Activated CD4-positive, alpha-beta T cell treated with anti-CD3 and anti-CD28 coated beads, Interleukin-2, amount 50 U/mL, for 16 hours (primary cell): ENCODE data around the gene HES7.
"Not testable (repeated sequence)": the region's sequence is repeated elsewhere in the genome, so short reads cannot be mapped to it uniquely, and the experiment has no call there.

Source experiments
- DNase-seq: peaks from one replicate; pipeline ENCODE4 v3.0.0-alpha.2; 2020

The HES7 gene

DNA sequence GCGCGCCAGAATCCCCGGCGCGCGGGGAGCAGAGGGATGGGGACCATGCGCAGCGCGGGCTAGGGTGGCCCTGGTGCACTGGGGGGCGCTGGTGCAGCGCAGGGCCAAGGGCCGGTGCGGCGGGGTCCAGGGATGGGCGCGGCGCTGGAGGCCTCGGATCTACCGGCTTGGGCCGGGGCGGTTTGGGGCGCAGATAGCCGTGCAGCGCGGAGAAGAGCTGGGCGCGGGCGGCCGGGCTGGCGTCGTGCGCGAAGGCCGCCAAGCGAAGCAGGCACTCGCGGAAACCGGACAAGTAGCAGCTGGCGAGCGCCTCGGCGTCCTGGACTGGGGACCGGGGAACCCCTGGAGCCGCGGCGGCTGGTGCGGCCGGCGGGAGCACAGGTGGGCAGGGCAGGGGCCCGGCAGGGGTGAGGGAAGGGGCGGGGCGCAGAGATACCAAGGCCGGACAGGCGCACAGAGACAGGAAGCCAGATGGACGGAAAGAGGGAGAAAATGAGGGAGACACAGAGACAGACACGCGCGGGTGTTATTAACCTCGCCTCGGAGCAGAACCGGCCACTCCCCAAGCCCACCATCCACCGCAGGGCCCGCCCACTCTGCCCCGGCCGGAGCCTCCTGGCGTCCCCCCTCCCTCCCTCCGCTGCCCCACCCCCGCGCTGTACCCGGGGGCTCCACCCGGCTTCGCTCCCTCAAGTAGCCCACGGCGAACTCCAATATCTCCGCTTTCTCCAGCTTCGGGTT, 2.1 kb downstream of the HES7 start:
- peak; percentile 69 for DNase-seq

DNA sequence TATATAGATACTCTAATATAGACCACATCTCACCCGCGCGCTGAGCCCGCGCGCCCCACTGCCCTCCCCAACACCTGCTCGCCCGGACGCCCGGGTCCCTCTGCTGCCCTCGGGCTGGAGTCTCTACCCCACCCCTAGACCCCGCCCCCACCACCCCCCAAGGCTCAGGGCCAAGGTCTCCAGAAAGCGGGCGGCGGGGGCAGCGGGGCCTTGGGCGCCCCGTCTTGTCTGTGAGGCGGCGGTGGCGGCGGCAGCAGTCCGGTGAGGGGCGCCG, 2.6 kb downstream of the HES7 start:
- no peak for DNase-seq

DNA sequence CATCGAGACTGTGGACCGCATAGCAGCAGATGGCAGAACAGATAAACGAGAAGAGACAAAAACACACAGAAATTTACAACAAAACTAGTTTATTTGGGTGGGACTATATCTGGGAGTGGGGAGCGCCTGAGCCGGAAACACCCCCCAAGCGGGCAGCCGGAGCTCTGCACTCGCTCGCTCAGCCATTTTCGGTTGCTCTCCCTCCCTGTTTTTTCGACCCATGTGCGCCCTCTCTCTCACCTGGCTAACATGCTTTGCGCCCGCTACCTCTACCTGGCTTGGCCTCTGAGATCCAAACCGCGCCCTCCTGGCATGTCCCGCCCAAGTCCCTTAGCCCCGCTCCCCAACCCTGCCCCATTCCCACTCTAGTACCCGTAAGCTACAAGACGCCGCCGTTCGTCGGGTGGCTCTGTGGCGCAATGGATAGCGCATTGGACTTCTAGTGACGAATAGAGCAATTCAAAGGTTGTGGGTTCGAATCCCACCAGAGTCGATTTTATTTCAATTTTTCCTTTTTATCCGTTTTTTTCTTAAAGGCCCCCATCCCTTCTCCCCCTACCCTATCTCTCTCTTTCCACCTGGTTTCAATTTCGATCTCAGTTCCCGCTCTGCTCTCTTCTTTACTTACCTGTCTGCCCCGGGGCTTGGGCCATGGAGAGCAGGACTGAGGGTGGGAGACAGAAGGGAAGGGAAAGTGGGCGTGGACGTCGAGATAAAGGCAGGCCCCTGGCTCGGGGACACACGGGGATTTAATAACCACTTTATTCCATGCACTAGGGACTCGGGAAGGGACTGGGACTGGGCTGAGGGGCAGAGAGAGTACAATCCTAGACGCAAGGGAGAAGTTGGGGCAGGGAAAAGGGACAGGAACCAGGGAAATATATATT, 3.1 kb downstream of the HES7 start:
- DNase-seq, result peak; percentile 90

DNA sequence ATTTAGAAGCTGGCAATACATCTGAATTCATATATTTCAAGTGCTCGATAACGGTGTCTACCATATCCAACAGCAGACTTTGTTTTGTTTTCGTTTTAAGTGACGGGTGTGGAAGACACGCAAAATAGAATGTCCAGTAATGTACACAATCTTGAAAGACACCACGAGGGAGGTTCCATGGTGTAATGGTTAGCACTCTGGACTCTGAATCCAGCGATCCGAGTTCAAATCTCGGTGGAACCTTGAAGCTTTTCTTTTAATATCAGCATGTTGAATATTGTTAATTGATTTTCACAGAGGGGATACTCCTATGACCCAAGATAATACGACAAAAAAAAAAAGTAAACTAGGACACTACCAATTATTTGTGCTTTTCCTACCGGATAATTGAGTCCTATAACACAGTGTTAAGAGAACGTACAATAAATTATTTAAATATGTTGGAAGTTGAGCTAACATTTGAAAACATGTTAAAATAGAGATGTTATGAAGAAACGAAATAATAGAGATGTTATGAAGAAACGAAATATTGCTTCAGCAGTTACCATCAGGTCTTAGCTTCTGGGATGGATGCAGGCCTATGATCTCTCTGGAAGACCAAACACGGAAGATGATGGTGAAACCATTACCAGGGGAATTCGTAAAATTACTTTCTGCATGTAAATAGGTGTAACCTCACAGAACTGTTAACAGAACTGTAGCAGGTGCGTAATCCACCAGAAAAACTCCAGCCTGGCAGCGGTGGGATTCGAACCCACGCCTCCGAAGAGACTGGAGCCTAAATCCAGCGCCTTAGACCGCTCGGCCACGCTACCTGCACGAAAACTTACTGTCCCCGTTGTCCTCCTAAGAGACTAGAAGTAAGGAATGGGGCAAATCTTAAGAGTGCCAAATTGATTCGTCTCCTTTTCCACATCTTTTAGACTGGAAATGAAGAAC, 4.1 kb downstream of the HES7 start:
- DNase-seq, result peak; percentile 95

DNA sequence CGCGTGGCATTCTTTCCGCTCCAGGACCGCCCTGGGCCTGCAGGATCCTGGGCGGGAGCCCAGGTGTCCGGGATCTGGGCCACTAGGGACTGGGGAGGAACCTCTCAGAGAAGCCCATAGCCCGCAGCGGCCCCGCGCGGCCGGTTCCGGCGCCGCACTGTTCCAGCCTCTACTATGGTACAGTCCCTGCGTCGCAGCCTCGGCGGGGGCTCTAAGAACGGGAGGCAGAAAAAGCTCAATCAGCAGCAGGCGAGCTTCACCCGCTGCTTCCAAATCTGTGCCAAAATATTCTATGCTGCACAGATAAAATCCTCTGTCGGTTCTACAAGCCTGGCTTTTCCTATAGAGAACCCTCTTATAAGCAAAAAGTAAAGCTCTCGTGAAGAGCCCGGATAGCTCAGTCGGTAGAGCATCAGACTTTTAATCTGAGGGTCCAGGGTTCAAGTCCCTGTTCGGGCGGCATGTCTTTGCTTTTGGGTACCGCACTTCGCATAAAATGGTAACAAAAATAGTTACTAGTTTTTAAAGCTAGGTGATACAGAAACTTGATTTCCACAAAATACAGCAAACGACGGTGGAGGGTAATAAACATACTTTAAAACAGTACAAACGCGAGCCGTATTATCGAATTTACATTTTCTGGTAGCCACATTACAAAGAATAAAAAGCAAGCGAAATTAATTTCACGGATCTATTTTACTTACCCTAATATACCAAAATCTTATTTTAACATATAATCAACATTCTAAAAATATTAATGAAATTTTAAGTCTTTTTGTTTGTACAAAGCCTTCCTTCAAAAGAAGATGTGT, 4.9 kb downstream of the HES7 start:
- DNase-seq, result peak; percentile 90

DNA sequence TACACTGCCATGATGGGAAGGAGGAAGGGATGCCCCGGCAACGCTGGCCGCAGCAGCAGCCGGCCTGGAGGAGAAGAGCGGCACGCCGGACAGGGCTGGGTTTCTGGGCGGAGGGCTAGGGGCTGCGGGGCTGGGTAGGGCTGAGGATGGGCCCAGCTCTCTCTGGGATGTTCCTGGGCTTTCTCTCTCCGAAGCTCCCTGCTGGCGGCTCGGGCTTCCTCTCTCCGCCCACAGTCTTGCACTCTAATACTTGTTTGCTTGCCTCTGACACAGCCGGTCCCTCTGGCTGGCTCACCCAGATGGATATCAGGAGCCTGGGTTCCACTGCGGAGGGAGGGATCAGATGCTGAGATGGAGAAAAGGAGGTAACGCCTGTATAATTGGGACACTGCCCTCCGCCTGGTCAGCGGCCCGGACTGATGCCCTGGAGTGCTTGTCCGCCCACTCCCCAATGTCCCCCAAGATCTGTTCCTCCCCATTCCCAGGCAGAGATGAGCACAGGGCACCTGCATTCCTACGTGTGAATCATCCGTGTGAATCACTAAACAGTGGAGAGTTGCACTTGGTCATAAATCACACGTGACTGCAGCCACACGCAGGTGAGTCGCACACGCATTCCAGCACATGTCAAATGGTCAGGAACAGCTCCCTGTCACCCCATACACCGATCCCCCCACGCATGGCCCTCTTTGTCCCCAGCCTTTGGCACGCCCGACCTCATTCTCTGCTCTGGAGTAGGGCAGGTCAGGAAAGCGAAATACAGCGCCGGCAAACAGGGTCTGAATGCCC, 5.7 kb downstream of the HES7 start, which contains the start of gene ALOXE3:
Gene ALOXE3, minus strand, starts transcription at position 535 of the 789 bp plus-strand sequence. Its CDS starts 524 bp downstream, at position 11.
- no peak for DNase-seq

DNA sequence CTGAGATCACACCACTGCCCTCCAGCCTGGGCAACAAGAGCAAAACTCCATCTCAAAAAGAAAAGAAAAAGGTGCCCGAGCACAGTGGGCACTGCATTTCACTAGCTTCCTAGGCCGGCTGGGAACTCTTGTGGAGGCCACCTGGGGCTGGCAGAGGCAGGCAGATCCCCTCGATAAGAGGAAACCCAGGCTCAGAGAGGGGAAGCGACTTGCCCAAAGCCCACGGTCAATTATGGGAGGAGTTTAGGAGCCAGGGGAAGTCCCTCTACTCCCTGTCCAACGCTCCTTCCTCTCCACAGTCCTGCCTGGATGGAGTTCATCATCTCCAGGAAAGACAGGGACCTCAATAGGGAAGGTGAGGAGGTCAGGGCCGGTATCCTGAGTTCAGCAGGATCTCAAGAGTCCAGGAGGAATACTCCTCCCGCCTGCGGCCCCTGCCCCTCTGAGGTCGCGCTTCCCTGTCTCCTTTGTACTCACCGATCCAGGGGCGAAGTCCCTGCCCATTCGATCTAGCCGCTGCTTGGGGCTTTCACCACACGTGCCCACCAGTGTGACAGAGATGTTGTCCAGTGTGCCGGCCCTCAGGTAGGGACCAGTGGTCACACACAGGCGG, 6.4 kb downstream of the HES7 start:
- DNase-seq, result no peak

DNA sequence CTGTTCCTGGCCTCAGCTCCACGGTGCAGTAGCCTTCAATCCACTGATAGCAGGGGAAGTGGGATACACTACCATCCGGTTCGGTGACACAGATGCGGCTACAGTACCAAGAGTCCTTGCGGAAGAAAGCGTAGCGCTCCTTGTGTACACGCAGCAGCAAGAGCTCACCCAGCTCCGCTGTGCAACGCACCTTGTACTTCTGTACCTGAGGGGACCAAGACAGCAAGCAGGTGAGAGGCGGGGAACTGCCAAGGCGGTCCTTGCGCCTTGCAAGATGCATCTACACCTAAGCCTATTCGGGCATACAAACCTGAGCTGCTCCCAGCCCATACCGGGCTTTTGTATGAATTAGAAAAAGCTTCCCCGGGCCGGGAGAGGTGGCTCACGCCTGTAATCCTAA, 7.1 kb downstream of the HES7 start:
- no peak for DNase-seq

DNA sequence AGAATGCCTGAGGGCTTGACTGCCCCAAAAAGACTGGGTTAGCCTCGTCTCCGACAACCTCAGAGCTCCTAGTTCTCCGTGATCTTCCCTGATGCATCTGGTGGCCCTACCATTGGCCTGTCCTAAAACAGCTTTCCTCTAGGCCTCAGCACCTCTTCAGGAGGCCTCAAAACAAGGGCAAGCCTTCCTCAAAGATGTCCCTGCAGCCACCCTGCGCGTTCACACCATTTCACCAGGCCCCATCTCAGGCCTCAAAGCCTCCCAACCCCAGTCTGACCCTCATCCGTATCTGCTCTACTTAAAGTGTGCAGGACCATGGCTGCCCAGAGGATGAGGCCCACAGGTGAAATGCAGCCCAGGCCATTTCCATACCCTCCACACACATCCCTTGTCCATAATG, 13.0 kb downstream of the HES7 start:
- no peak for DNase-seq

DNA sequence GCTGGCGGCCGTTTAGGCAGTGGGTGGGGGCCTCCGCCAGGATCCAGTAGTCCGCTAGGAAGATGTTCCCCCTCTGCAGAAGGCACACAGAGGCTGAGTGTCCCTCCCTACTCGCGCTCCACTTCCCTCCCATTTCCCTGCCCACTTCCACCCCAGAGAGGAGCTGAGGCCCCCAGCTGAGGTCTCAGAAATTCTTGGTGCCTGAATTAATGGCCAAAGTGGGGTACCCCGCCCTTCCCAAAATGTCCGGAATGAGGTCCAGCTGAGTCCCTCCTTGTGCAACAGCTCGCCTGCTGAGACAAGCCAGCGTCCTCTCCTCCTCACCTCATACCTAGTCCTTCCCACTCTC, 13.5 kb downstream of the HES7 start:
- DNase-seq, result no peak

DNA sequence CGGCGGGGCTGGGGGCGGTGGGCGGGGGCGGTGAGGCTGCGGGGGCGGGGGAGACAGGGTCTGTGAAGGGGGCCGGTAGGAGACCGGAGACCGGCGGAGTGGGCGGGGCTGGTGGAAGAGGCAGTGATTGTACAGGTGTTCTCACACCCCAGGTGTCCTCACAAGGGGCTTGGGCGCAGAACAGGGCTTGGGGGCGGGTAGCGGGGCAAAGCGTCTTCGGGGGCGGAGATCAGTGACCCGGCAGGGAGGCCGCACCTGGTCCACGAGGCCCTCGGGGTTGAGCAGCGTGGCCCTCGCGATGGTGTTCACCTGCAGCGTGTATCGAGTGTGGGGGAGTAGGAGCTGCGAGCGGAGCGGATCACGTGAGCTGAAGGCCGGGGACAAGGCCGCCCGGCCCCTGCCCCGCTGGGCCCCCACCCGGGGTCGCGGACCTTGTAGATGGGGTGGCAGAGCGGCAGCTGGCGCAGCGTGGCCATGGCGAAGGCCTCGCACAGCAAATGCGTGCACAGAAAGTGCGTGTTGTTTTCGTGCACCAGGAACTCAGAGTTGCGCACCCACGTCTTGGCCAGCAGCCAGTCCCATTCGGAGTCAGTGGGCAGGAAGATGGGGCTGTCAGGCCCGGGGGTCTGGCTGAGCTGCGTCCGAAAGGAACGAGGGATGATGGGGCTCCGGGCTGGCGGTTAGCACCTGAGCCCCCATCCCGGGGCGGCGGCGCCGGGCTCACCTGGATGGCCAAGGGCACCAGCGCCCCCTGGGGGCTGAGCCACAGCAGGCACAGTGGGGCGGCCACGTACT, 14.0 kb downstream of the HES7 start:
- DNase-seq, result peak; percentile 68

DNA sequence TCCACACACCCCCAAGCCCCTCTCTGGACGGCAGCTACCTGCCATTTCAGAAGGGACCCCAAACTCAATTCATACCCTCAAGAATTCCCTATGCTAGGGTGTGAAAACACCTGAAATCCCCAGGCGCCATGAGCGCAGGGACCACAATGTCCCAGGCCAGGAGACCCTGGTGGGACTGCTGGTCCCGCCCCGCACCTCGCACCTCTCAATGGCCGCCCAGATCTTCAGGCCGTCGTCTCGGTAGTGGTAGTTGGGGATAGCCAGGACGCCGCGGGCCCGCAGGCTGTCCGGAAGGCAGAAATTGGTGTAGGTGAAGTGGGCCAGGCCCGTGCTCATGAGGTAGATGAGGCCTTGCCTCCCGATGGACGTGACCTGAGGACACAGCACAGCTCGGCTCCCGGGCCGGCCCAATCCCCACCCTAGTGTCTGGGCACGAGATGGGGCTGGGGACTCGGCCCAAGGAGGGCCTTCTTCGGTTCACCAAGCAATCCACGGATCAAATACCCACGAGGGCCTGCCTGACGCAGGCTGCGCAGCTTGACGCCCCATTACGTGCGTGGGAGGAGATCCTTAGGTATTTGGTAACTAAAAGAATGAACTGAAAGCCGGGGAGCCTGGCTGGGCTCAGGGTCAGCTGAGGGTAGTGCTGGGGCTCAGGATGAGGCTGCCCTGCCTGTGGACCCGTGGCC, 14.8 kb downstream of the HES7 start:
- DNase-seq, result no peak

DNA sequence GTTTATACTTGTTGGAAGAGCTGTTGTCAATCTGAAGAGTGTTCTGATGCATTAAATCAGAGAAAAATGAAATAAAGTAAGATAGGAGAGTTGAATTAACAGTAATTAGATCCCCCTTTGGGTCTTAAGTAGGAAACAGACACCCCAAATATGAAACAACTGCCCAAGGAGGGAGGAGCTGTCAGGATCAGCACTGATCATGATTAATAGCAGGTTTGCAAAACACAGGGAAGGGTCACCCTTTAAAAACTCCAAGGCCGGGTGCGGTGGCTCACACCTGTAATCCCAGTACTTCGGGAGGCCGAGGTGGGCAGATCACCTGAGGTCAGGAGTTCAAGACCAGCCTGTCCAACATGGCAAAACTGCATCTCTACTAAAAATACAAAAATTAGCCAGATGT, 16.9 kb downstream of the HES7 start:
- DNase-seq, result not testable (repeated sequence)

DNA sequence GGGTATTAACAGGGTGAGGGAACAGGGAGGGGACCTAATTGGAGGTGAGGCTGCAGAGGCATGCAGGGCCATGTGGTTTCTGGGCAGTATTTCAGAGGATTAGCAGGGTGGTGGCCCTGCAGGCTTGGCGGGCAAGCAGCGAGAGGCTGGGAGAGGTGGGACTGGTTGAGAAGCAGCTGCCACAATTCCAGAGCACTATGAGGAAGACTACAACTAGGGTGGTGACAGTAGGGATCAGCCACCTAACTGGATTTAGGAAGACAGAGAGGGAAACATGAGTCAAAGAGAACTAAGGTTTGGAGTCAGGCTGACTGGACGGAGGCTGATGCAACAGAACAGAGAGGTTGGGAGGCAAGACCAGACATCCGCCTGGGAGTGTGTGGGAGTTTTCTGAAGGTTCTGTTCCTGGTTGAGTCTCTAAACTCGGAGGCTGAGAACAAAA, 17.9 kb downstream of the HES7 start:
- no peak for DNase-seq

DNA sequence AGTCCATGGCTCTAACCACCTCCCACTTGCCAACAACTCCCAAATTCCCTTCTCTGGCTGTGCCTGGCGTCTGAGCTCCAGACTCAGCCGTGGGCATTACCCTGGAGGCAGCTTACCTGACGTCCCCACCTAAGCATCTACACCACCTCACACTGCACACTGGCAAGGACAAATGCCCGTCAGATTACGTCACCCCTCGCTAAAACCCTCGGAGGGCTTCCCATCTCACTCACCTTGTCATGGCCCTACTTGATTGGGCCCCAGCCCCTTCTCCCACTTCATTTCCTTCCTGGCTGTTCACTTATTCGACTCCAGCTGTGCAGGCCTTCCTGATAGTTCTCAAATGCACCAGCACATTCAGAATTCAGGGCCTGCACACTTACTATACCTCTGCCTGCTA, 19.0 kb downstream of the HES7 start:
- DNase-seq, result no peak

DNA sequence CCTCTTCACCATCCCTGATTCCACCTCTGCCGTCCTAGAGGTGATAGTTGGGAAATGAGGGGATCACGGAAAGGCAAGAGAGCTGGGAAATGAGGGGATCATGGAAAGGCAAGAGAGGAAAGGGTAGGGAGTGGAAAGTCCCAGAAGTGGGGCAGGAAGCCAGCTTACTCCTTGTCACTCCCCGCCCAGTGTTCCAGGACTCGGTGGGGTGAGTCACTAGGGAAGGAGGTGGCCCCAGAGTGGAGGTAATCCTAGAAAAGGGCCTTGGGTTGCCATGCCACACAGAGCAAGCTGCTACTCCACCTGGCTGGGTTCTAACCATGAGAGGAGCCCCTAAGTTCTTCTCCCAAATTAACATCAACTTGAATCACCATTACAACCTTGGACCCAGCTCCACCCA, 20.4 kb downstream of the HES7 start:
- no peak for DNase-seq

DNA sequence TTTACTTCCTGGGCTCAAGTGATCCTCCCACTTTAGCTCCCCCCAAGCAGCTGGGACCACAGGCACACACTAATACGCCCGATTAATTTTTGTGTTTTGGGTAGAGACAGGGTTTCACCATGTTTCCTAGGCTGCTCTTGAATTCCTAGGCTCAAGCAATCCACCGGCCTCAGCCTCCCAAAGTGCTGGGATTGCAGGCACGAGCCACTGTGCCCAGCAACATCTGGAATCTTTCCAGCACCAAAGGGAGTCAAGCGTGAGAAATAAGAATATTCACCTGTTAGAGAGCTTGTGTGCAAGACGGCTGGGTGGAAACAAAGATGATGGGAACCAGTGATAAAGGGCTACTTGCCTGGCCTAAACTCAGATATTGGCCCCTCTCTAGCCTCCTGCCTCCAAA, 22.2 kb downstream of the HES7 start:
- no peak for DNase-seq

DNA sequence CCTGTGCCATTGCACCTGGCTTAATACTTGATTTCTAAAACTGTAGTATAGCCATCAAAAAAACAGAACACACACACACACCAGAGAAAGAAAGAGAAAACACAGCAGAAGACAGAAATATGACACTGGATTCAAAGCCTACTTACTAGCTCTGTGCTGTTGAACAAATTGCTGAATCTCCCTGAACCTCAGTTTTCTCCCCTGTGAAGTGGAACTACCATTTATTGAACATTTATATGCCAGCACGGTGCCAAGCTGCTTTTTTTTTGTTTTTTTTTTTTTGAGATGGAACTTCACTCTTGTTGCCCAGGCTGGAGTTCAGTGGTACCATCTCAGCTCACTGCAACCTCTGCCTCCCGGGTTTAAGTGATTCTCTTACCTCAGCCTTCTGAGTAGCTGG, 23.1 kb downstream of the HES7 start:
- DNase-seq, result no peak

DNA sequence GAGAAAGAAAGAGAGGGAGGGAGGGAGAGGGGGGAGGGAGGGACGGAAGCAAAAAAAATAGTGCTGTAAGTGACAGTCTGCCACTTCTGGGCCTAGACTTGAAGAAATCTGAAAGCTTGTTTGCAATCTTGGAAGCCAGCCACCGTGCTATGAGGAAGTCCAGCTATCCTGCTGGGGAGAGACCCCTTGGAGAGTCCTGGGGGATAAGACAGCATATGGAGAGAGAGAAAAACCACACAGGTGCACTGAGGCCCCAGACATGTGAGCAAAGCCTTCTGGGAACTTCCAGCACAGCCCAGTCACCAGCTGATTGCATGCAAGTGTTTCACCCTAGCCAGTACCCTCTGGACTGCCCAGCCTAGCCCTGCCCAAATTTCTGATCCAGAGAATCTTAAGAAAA, 23.8 kb downstream of the HES7 start:
- DNase-seq, result no peak

DNA sequence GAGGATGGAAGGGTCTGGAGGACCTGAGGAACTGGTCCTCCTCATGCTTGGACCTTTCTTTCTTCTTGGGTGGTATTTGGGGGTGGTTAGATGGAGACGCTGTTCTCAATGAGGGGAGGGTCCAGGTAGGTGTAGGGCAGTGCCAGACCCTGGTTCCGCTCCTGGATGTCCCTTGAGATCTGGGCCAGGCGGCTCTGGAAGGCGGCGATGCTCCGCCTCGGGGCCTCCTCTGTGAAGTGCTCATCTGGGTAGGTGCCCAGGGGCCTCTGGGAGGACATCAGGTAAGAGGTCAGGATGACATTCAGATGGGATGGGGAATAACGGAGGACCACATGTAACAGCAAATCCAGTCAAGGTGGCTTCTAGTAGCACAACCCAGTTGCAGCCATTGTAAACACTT, 27.4 kb downstream of the HES7 start:
- DNase-seq, result no peak
